C4-2B (cell line): ENCODE measurements around the gene MYO1D.

ENCODE experiments used
- CTCF ChIP-seq: fragments of 450-650 bp; conservative IDR thresholded peaks from 2 replicates; pipeline ENCODE4 v1.5.1; 2017; ENCODE audit warnings: mild to moderate bottlenecking
- ZFX ChIP-seq: fragments of 450-650 bp; IDR thresholded peaks from 2 replicates; pipeline ENCODE4 v1.6.1; 2017

- no peak for TF ChIP-seq CTCF
- TF ChIP-seq ZFX = no peak
Observed at GRCh38 chr17:32489320-32490100, 387.4 kb downstream of the MYO1D start.
